K562 (cell line): Measurements from ENCODE around the gene USP32. TPM values are rescaled to one million over a fixed set of nuclear protein-coding genes. Genes with fewer than 3 reads are reported as not detected.

Experiments used
- ARID1B ChIP-seq: fragments of 450-650 bp; IDR thresholded peaks from 2 replicates; pipeline ENCODE4 v1.6.1; 2016; ENCODE audit warnings: antibody characterized with exemption, mild to moderate bottlenecking, inconsistent platforms
- BACH1 ChIP-seq: fragments of 200-800 bp; sonication (Bioruptor generic); IDR thresholded peaks from 2 replicates; pipeline ENCODE4 v1.6.1; 2016; ENCODE audit warnings: missing genetic modification characterization, missing compliant biosample characterization
- CREM ChIP-seq: IDR thresholded peaks from 2 replicates; pipeline ENCODE4 v1.6.1; 2014; ENCODE audit warnings: antibody characterized with exemption, low read depth
- EWSR1 ChIP-seq: fragments of 450-650 bp; IDR thresholded peaks from 2 replicates; pipeline ENCODE4 v1.6.1; 2018; ENCODE audit warnings: borderline replicate concordance, mild to moderate bottlenecking, low read depth, moderate library complexity; ENCODE audit not compliant: partially characterized antibody
- GATAD2B ChIP-seq: fragments of 450-650 bp; IDR thresholded peaks from 2 replicates; pipeline ENCODE4 v1.6.1; 2017; ENCODE audit warnings: mild to moderate bottlenecking, borderline replicate concordance
- HDAC1 ChIP-seq, 2 experiments: fragments of 450-650 bp; IDR thresholded peaks; 2 replicates each; pipeline ENCODE4 v1.6.1; 2016 to 2017; ENCODE audit warnings: inconsistent platforms in 1 of 2, mild to moderate bottlenecking in 1 of 2, moderate library complexity in 1 of 2
- NCOA4 ChIP-seq: fragments of 450-650 bp; IDR thresholded peaks from 2 replicates; pipeline ENCODE4 v1.6.1; 2018; ENCODE audit warnings: mild to moderate bottlenecking; ENCODE audit not compliant: partially characterized antibody
- NUFIP1 ChIP-seq: fragments of 450-650 bp; IDR thresholded peaks from 2 replicates; pipeline ENCODE4 v1.6.1; 2018; ENCODE audit not compliant: partially characterized antibody
- SMARCE1 ChIP-seq: fragments of 450-650 bp; IDR thresholded peaks from 2 replicates; pipeline ENCODE4 v1.7.1; 2016; ENCODE audit warnings: mild to moderate bottlenecking
- TCF3 ChIP-seq: sonication (generic); formaldehyde crosslinking; IDR thresholded peaks from 2 replicates; pipeline ENCODE4 v1.4.0; 2020; ENCODE audit warnings: mild to moderate bottlenecking, missing genetic modification reagents
- TEAD4 ChIP-seq, 2 experiments: sonication (generic) in 1 of 2; formaldehyde crosslinking in 1 of 2; IDR thresholded peaks; 2 replicates each; pipeline versions ENCODE4 v1.6.1 to v1.8.0; 2012 to 2022; ENCODE audit warnings: borderline replicate concordance in 1 of 2, inconsistent platforms in 1 of 2, low read length in 1 of 2, mild to moderate bottlenecking in 1 of 2, missing genetic modification reagents in 1 of 2
- YY1 ChIP-seq, 3 experiments: IDR thresholded peaks; 2 replicates each; pipeline ENCODE4 v1.6.1; 2011; ENCODE audit warnings: low read length in 2 of 3, mild to moderate bottlenecking in 2 of 3, moderate library complexity in 2 of 3, borderline replicate concordance in 1 of 3, control low read depth in 1 of 3, low read depth in 1 of 3; ENCODE audit not compliant: insufficient read depth in 3 of 3, insufficient replicate concordance in 2 of 3, control insufficient read depth in 1 of 3, insufficient read length in 1 of 3; ENCODE audit errors: extremely low read depth in 1 of 3
- ZNF133 ChIP-seq: fragments of 250-450 bp; sonication (Bioruptor Pico); IDR thresholded peaks from 2 replicates; pipeline ENCODE4 v1.4.0; 2020; ENCODE audit warnings: mild to moderate bottlenecking
- ZNF175 ChIP-seq: fragments of 200-800 bp; sonication (Bioruptor generic); IDR thresholded peaks from 2 replicates; pipeline ENCODE4 v1.6.1; 2016; ENCODE audit warnings: low read depth, mild to moderate bottlenecking, missing genetic modification characterization, missing compliant biosample characterization
- ZNF184 ChIP-seq: sonication (generic); formaldehyde crosslinking; IDR thresholded peaks from 2 replicates; pipeline ENCODE4 v1.5.0; 2020; ENCODE audit warnings: missing genetic modification reagents
- ZNF324 ChIP-seq: fragments of 250-450 bp; sonication (Bioruptor Pico); IDR thresholded peaks from 2 replicates; pipeline ENCODE4 v1.4.0; 2020; ENCODE audit warnings: mild to moderate bottlenecking
- polyA plus RNA-seq, 8 experiments: library from polyadenylated mRNA; depleted of rRNA in 4 of 8; stranded (reverse) in 5 of 8; unstranded in 3 of 8; fragments of >200 nt; fragmentation: Nextera tagmentation in 2 of 8; fragmentation: Illumina TruSeq in 1 of 8; extraction: Ambion mirVana in 2 of 8; extraction: Trizol in 1 of 8; gene quantifications; 2 replicates each; pipeline versions ENCODE4 v1.2.1 to v1.2.3, GENCODE V29; 2011 to 2014; ENCODE audit warnings: inconsistent platforms in 1 of 8, missing spikeins in 1 of 8
- total RNA-seq, 7 experiments: library from RNA; depleted of rRNA in 6 of 7; stranded (reverse); fragments of >200 nt in 6 of 7; fragmentation: Illumina TruSeq in 2 of 7; extraction: Trizol in 2 of 7; gene quantifications; 2 replicates each; pipeline versions ENCODE4 v1.2.1 to v1.2.3, GENCODE V29; 2011 to 2021; ENCODE audit warnings: low replicate concordance in 1 of 7
- TF ChIP-seq, protein P1 (sequence below), 3 experiments: fragments of 200-800 bp in 1 of 3; fragments of 250-450 bp in 1 of 3; fragments of 450-650 bp in 1 of 3; sonication (Bioruptor Pico) in 1 of 3; sonication (Bioruptor generic) in 1 of 3; formaldehyde crosslinking in 1 of 3; IDR thresholded peaks; 2 replicates each; pipeline versions ENCODE4 v1.6.1 to v1.8.0; 2016 to 2022; ENCODE audit warnings: mild to moderate bottlenecking in 2 of 3, missing genetic modification characterization in 2 of 3, missing compliant biosample characterization in 1 of 3, moderate library complexity in 1 of 3
- TF ChIP-seq, protein P2 (sequence below): fragments of 250-450 bp; sonication (Bioruptor Pico); IDR thresholded peaks from 2 replicates; pipeline ENCODE4 v1.5.0; 2022; ENCODE audit warnings: mild to moderate bottlenecking
- TF ChIP-seq, protein P3 (sequence below): fragments of 200-800 bp; sonication (Bioruptor generic); IDR thresholded peaks from 2 replicates; pipeline ENCODE4 v1.6.1; 2017; ENCODE audit warnings: missing genetic modification characterization, missing compliant biosample characterization
- TF ChIP-seq, protein P4 (sequence below): fragments of 450-650 bp; IDR thresholded peaks from 2 replicates; pipeline ENCODE4 v1.6.1; 2017; ENCODE audit warnings: mild to moderate bottlenecking, moderate library complexity

USP32 gene
- total and polyA plus RNA-seq, 9 of the 15 experiments (the other 6 are each of a cell fraction or from before 2014, with no cell fraction given) = 18.0 to 69.3 (median 47.1) TPM

DNA sequence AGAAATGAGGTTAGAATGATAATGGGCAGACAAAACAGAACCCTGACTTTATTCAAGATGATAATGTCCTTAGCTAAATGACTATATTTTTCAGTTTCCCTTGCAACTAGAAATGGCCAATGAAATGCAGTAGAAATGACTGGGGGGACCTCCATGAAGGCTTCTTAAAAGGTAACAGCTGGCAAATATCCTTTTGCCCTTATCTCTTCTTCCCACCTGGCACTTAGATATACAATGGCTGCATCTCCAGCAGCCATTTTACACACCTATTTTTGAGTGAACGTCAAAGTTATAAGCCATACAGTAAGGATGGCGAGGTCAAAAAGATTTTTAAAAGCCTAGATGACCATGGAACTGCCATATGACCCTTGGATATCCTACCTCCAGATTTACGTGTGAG lies 39.9 kb downstream of the USP32 start (continued):
- TF ChIP-seq, protein P1, sequence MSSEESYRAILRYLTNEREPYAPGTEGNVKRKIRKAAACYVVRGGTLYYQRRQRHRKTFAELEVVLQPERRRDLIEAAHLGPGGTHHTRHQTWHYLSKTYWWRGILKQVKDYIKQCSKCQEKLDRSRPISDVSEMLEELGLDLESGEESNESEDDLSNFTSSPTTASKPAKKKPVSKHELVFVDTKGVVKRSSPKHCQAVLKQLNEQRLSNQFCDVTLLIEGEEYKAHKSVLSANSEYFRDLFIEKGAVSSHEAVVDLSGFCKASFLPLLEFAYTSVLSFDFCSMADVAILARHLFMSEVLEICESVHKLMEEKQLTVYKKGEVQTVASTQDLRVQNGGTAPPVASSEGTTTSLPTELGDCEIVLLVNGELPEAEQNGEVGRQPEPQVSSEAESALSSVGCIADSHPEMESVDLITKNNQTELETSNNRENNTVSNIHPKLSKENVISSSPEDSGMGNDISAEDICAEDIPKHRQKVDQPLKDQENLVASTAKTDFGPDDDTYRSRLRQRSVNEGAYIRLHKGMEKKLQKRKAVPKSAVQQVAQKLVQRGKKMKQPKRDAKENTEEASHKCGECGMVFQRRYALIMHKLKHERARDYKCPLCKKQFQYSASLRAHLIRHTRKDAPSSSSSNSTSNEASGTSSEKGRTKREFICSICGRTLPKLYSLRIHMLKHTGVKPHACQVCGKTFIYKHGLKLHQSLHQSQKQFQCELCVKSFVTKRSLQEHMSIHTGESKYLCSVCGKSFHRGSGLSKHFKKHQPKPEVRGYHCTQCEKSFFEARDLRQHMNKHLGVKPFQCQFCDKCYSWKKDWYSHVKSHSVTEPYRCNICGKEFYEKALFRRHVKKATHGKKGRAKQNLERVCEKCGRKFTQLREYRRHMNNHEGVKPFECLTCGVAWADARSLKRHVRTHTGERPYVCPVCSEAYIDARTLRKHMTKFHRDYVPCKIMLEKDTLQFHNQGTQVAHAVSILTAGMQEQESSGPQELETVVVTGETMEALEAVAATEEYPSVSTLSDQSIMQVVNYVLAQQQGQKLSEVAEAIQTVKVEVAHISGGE (CRISPR knock-in tag; IDR thresholded peaks at IDR 0.05) = peak in 1 of 3 experiments; percentile 36; a peak in 1 of 6 replicates
- no peak for TF ChIP-seq ZNF324
- TF ChIP-seq, protein P2, sequence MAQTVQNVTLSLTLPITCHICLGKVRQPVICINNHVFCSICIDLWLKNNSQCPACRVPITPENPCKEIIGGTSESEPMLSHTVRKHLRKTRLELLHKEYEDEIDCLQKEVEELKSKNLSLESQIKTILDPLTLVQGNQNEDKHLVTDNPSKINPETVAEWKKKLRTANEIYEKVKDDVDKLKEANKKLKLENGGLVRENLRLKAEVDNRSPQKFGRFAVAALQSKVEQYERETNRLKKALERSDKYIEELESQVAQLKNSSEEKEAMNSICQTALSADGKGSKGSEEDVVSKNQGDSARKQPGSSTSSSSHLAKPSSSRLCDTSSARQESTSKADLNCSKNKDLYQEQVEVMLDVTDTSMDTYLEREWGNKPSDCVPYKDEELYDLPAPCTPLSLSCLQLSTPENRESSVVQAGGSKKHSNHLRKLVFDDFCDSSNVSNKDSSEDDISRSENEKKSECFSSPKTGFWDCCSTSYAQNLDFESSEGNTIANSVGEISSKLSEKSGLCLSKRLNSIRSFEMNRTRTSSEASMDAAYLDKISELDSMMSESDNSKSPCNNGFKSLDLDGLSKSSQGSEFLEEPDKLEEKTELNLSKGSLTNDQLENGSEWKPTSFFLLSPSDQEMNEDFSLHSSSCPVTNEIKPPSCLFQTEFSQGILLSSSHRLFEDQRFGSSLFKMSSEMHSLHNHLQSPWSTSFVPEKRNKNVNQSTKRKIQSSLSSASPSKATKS (CRISPR knock-in tag) = no peak
- TF ChIP-seq, protein P3, sequence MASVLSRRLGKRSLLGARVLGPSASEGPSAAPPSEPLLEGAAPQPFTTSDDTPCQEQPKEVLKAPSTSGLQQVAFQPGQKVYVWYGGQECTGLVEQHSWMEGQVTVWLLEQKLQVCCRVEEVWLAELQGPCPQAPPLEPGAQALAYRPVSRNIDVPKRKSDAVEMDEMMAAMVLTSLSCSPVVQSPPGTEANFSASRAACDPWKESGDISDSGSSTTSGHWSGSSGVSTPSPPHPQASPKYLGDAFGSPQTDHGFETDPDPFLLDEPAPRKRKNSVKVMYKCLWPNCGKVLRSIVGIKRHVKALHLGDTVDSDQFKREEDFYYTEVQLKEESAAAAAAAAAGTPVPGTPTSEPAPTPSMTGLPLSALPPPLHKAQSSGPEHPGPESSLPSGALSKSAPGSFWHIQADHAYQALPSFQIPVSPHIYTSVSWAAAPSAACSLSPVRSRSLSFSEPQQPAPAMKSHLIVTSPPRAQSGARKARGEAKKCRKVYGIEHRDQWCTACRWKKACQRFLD (CRISPR knock-in tag) = no peak
- no peak for TF ChIP-seq NUFIP1
- peak; percentile 34 for TF ChIP-seq EWSR1
- TF ChIP-seq HDAC1 (IDR thresholded peaks at IDR 0.05) = no peak
- peak; percentile 78 for TF ChIP-seq ARID1B
- TF ChIP-seq, protein P4, sequence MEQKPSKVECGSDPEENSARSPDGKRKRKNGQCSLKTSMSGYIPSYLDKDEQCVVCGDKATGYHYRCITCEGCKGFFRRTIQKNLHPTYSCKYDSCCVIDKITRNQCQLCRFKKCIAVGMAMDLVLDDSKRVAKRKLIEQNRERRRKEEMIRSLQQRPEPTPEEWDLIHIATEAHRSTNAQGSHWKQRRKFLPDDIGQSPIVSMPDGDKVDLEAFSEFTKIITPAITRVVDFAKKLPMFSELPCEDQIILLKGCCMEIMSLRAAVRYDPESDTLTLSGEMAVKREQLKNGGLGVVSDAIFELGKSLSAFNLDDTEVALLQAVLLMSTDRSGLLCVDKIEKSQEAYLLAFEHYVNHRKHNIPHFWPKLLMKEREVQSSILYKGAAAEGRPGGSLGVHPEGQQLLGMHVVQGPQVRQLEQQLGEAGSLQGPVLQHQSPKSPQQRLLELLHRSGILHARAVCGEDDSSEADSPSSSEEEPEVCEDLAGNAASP = no peak
- TF ChIP-seq TEAD4 (IDR thresholded peaks at IDR 0.05; ENCODE audit: low read length) = peak; percentile 75
- TF ChIP-seq TEAD4 (CRISPR knock-in tag; IDR thresholded peaks at IDR 0.05; ENCODE audit: borderline replicate concordance) = no peak
- no peak for TF ChIP-seq CREM
- TF ChIP-seq SMARCE1 = no peak
- TF ChIP-seq ZNF184 (CRISPR knock-in tag) = no peak
- TF ChIP-seq ZNF133 (CRISPR knock-in tag) = no peak
- no peak for TF ChIP-seq ZNF175 (CRISPR knock-in tag)
- TF ChIP-seq GATAD2B = no peak
- TF ChIP-seq YY1 (IDR thresholded peaks at IDR 0.05; ENCODE audit: borderline replicate concordance in 1 of 3, control insufficient read depth in 1 of 3, extremely low read depth in 1 of 3, insufficient read depth in 3 of 3, insufficient read length in 1 of 3, insufficient replicate concordance in 2 of 3, low read depth in 1 of 3, low read length in 2 of 3) = peak in 1 of 3 experiments; percentile 89
- no peak for TF ChIP-seq BACH1 (tag)
- TF ChIP-seq NCOA4 = no peak
- peak; percentile 72 for TF ChIP-seq TCF3 (CRISPR knock-in tag)
